ENCODE results near the gene CRAT. TPM values are rescaled to one million over a fixed set of nuclear protein-coding genes. Genes with fewer than 3 reads are reported as not detected.
"Not testable (repeated sequence)": the region's sequence is repeated elsewhere in the genome, so short reads cannot be mapped to it uniquely, and the experiment has no call there.

CRAT gene
- total and polyA plus RNA-seq, 7 experiments from 2014 or later: 7.2 to 20.1 (median 11.4) TPM

- peaks cover 0 to 27% (median 8%) of the 10 kb centered on the region in 5 donors for H3K36me3 Mint-ChIP-seq
- H3K27me3 Mint-ChIP-seq: no peaks in the 10 kb centered on the region
- H3K4me1 Mint-ChIP-seq: peaks cover 0 to 9% (median 6%) of the 10 kb centered on the region in 7 donors
- intact Hi-C loops (cut with micrococcal nuclease): no loop called here
- H3K27ac ChIP-seq (ENCODE audit: low read depth, low read length): no peak overlapping the region
- ChIA-PET POLR2A (interaction anchor here (1.2 to 1.9 kb wide), 2 partner anchors 9 to 488 kb away, joined by 3 to 9 read pairs; partner anchors contain the start of gene C9orf50), CTCF (interaction anchor here (1.0 to 5.3 kb wide), 4 partner anchors 8 to 491 kb away, joined by 4 to 80 read pairs (median 32); partner anchors contain the start of gene NTMT1)
- H3K4me3 Mint-ChIP-seq: no peak overlapping the region
- H3K4me3 ChIP-seq (ENCODE audit: low read length): no peak overlapping the region
- no peaks in the 10 kb centered on the region for H3K9me3 Mint-ChIP-seq
- no peaks in the 10 kb centered on the region for H3K4me1 ChIP-seq (ENCODE audit: control insufficient read depth in 2 of 2, insufficient read depth in 2 of 2, low read length in 2 of 2)
- peaks cover 0 to 58% (median 5%) of the 10 kb centered on the region in 3 experiments for H3K36me3 ChIP-seq (ENCODE audit: control insufficient read depth in 2 of 3, insufficient read depth in 3 of 3, low read length in 3 of 3)
- no peak overlapping the region for H3K27ac Mint-ChIP-seq
- no peaks in the 10 kb centered on the region for H3K9me3 ChIP-seq (ENCODE audit: control insufficient read depth in 2 of 3, low read length in 3 of 3)
- ATAC-seq (no peak), DNase-seq (no peak)
- H3K27me3 ChIP-seq (ENCODE audit: control insufficient read depth in 2 of 2, insufficient read depth in 2 of 2, low read length in 2 of 2): no peaks in the 10 kb centered on the region
Observed at GRCh38 chr9:129133082-129133481, 22.5 kb upstream of the CRAT start.

- ATAC-seq (peak; percentile 100), DNase-seq (peak; percentile 71 to 90 (median 81))
- peaks cover 4 to 31% (median 12%) of the 10 kb centered on the region in 5 donors for H3K36me3 Mint-ChIP-seq
- no peaks in the 10 kb centered on the region for H3K27me3 Mint-ChIP-seq
- Histone ChIP-seq H3K4me3 (ENCODE audit: low read length) (no peak overlapping the region), H3K36me3 (ENCODE audit: control insufficient read depth in 2 of 3, insufficient read depth in 3 of 3, low read length in 3 of 3) (peaks cover 0 to 58% (median 5%) of the 10 kb centered on the region in 3 experiments), H3K9me3 (ENCODE audit: control insufficient read depth in 2 of 3, low read length in 3 of 3) (no peaks in the 10 kb centered on the region), H3K27ac (ENCODE audit: low read depth, low read length) (peak overlapping the region; percentile 24), H3K27me3 (ENCODE audit: control insufficient read depth in 2 of 2, insufficient read depth in 2 of 2, low read length in 2 of 2) (no peaks in the 10 kb centered on the region), H3K4me1 (ENCODE audit: control insufficient read depth in 2 of 2, insufficient read depth in 2 of 2, low read length in 2 of 2) (no peaks in the 10 kb centered on the region)
- intact Hi-C loops (cut with micrococcal nuclease): loop anchor here (1.0 kb wide), 4 partner anchors 20 to 659 kb away; partner anchors contain the start of gene PTPA (in 1 of the 2)
- H3K4me3 Mint-ChIP-seq: peak overlapping the region in 2 of 10 donors; percentile 10 to 23
- CTCF ChIA-PET: interaction anchor here (0.6 to 5.3 kb wide), 33 partner anchors 9 to 659 kb away, joined by 3 to 80 read pairs (median 4); partner anchors contain the start of genes C9orf50 and NTMT1
- H3K4me1 Mint-ChIP-seq: peaks cover 0 to 9% (median 6%) of the 10 kb centered on the region in 7 donors
- no peaks in the 10 kb centered on the region for H3K9me3 Mint-ChIP-seq
- POLR2A ChIA-PET: interaction anchor here (1.2 to 1.9 kb wide), 4 partner anchors 8 to 493 kb away, joined by 5 to 9 read pairs (median 8); no protein-coding TSS in a partner anchor
- peak overlapping the region in 6 of 9 donors; percentile 11 to 54 (median 46) for H3K27ac Mint-ChIP-seq
Observed at GRCh38 chr9:129131300-129132145, 20.9 kb upstream of the CRAT start.

- Histone ChIP-seq H3K9me3 (ENCODE audit: control insufficient read depth in 2 of 3, low read length in 3 of 3) (no peaks in the 10 kb centered on the region), H3K27me3 (ENCODE audit: control insufficient read depth in 2 of 2, insufficient read depth in 2 of 2, low read length in 2 of 2) (no peaks in the 10 kb centered on the region), H3K4me3 (ENCODE audit: low read length) (no peak overlapping the region), H3K36me3 (ENCODE audit: control insufficient read depth in 2 of 3, insufficient read depth in 3 of 3, low read length in 3 of 3) (peaks cover 0 to 55% (median 5%) of the 10 kb centered on the region in 3 experiments), H3K4me1 (ENCODE audit: control insufficient read depth in 2 of 2, insufficient read depth in 2 of 2, low read length in 2 of 2) (no peaks in the 10 kb centered on the region), H3K27ac (ENCODE audit: low read depth, low read length) (no peak overlapping the region)
- Mint-ChIP-seq H3K27me3 (no peaks in the 10 kb centered on the region), H3K9me3 (no peaks in the 10 kb centered on the region), H3K4me1 (peaks cover 0 to 9% (median 6%) of the 10 kb centered on the region in 7 donors), H3K36me3 (peaks cover 4 to 31% (median 12%) of the 10 kb centered on the region in 5 donors), H3K27ac (peak overlapping the region in 1 of 9 donors; percentile 14), H3K4me3 (no peak overlapping the region)
- intact Hi-C loops (cut with micrococcal nuclease): loop anchor here (1.0 kb wide), 4 partner anchors 19 to 660 kb away; partner anchors contain the start of gene PTPA (in 1 of the 2)
- POLR2A ChIA-PET: interaction anchor here (1.2 to 1.6 kb wide), 3 partner anchors 9 to 494 kb away, joined by 5 to 9 read pairs (median 6); no protein-coding TSS in a partner anchor
- CTCF ChIA-PET: interaction anchor here (0.6 to 5.3 kb wide), 17 partner anchors 8 to 678 kb away, joined by 3 to 80 read pairs (median 5); partner anchors contain the start of gene NTMT1
- no peak for ATAC-seq
- DNase-seq: no peak
Observed at GRCh38 chr9:129130791-129131190, 20.2 kb upstream of the CRAT start.

- H3K4me1 ChIP-seq (ENCODE audit: control insufficient read depth in 2 of 2, insufficient read depth in 2 of 2, low read length in 2 of 2); H3K9me3 Mint-ChIP-seq; H3K27me3 Mint-ChIP-seq; H3K9me3 ChIP-seq (ENCODE audit: control insufficient read depth in 2 of 3, low read length in 3 of 3); DNase-seq; H3K27me3 ChIP-seq (ENCODE audit: control insufficient read depth in 2 of 2, insufficient read depth in 2 of 2, low read length in 2 of 2); intact Hi-C loops (cut with micrococcal nuclease); H3K4me3 ChIP-seq (ENCODE audit: low read length); H3K4me3 Mint-ChIP-seq; H3K27ac Mint-ChIP-seq; H3K27ac ChIP-seq (ENCODE audit: low read depth, low read length); ATAC-seq; H3K4me1 Mint-ChIP-seq: not testable (repeated sequence)
- peaks cover 4 to 27% (median 12%) of the 10 kb centered on the region in 5 donors for H3K36me3 Mint-ChIP-seq
- H3K36me3 ChIP-seq (ENCODE audit: control insufficient read depth in 2 of 3, insufficient read depth in 3 of 3, low read length in 3 of 3): peaks cover 0 to 51% (median 5%) of the 10 kb centered on the region in 3 experiments
- CTCF ChIA-PET: interaction anchor here (0.5 to 5.3 kb wide), 12 partner anchors 8 to 679 kb away, joined by 3 to 80 read pairs (median 6); partner anchors contain the start of gene NTMT1
- POLR2A ChIA-PET: interaction anchor here (1.2 kb wide), 1 partner anchor 18 kb away, joined by 3 read pairs; no protein-coding TSS in a partner anchor
Observed at GRCh38 chr9:129130271-129130670, 19.7 kb upstream of the CRAT start.

GRCh38 chr9:129128689-129129088 lies 18.1 kb upstream of the CRAT start:
- H3K27ac ChIP-seq (ENCODE audit: low read depth, low read length): no peak overlapping the region
- intact Hi-C loops (cut with micrococcal nuclease): no loop called here
- no peaks in the 10 kb centered on the region for H3K9me3 ChIP-seq (ENCODE audit: control insufficient read depth in 2 of 3, low read length in 3 of 3)
- DNase-seq: no peak
- Mint-ChIP-seq H3K9me3 (no peaks in the 10 kb centered on the region), H3K27me3 (no peaks in the 10 kb centered on the region), H3K36me3 (peaks cover 4 to 25% (median 14%) of the 10 kb centered on the region in 5 donors), H3K4me3 (no peak overlapping the region), H3K4me1 (peaks cover 0 to 11% (median 7%) of the 10 kb centered on the region in 7 donors), H3K27ac (peak overlapping the region in 1 of 9 donors; percentile 49)
- ChIA-PET POLR2A (no interaction called here), CTCF (interaction anchor here (5.3 kb wide), 1 partner anchor 12 kb away, joined by 80 read pairs; no protein-coding TSS in a partner anchor)
- H3K4me3 ChIP-seq (ENCODE audit: low read length): no peak overlapping the region
- no peaks in the 10 kb centered on the region for H3K4me1 ChIP-seq (ENCODE audit: control insufficient read depth in 2 of 2, insufficient read depth in 2 of 2, low read length in 2 of 2)
- H3K27me3 ChIP-seq (ENCODE audit: control insufficient read depth in 2 of 2, insufficient read depth in 2 of 2, low read length in 2 of 2): no peaks in the 10 kb centered on the region
- peaks cover 0 to 55% (median 5%) of the 10 kb centered on the region in 3 experiments for H3K36me3 ChIP-seq (ENCODE audit: control insufficient read depth in 2 of 3, insufficient read depth in 3 of 3, low read length in 3 of 3)
- ATAC-seq: no peak

All from naive thymus-derived CD4-positive, alpha-beta T cell (primary cell).